Progenitor cell of endocrine pancreas (in vitro differentiated cells): ENCODE measurements around the gene SEC22C. TPM values are rescaled to one million over a fixed set of nuclear protein-coding genes. Genes with fewer than 3 reads are reported as not detected.

Source experiments
- DNase-seq: peaks from one replicate; pipeline ENCODE4 v3.0.0; 2021; ENCODE audit warnings: low spot score; ENCODE audit not compliant: unreplicated experiment
- H3K27ac Mint-ChIP-seq: 2 replicates; pipeline ENCODE4 v1.8.0; 2021; ENCODE audit warnings: mild to moderate bottlenecking, moderate library complexity, mixed read lengths
- H3K27me3 Mint-ChIP-seq: 2 replicates; pipeline ENCODE4 v1.8.0; 2021; ENCODE audit warnings: mixed read lengths
- H3K36me3 Mint-ChIP-seq: 2 replicates; pipeline ENCODE4 v1.8.0; 2022; ENCODE audit warnings: mixed read lengths; ENCODE audit not compliant: insufficient read depth
- H3K4me1 Mint-ChIP-seq: 2 replicates; pipeline ENCODE4 v1.8.0; 2021; ENCODE audit warnings: low read depth, mixed read lengths
- H3K4me3 Mint-ChIP-seq: 2 replicates; pipeline ENCODE4 v1.8.0; 2021; ENCODE audit warnings: low read depth, mild to moderate bottlenecking, moderate library complexity, mixed read lengths
- H3K9me3 Mint-ChIP-seq: 2 replicates; pipeline ENCODE4 v1.8.0; 2021; ENCODE audit warnings: low read depth, mixed read lengths
- CTCF ChIP-seq: fragments of 200-600 bp; sonication (generic); IDR thresholded peaks from one replicate; pipeline ENCODE4 v1.5.0; 2021; ENCODE audit warnings: antibody characterized with exemption, mild to moderate bottlenecking; ENCODE audit not compliant: unreplicated experiment
- total RNA-seq: library from RNA; stranded (reverse); gene quantifications from 2 replicates; pipeline ENCODE4 v1.2.1, GENCODE V29; 2021

Gene SEC22C
- total RNA-seq, 1 donor from 2014 or later: 40.2 TPM

GRCh38 chr3:42532229-42532628 lies 49.5 kb downstream of the SEC22C start:
- H3K4me1 Mint-ChIP-seq: no peaks in the 10 kb centered on the region

GRCh38 chr3:42531470-42531869 lies 50.3 kb downstream of the SEC22C start:
- Mint-ChIP-seq H3K27me3 (no peaks in the 10 kb centered on the region), H3K9me3 (no peaks in the 10 kb centered on the region), H3K4me3 (no peak overlapping the region), H3K27ac (no peak overlapping the region), H3K36me3 (no peaks in the 10 kb centered on the region), H3K4me1 (no peaks in the 10 kb centered on the region)
- no peak for TF ChIP-seq CTCF
- DNase-seq: no peak

More at GRCh38 chr3:42532229-42532628, 49.5 kb downstream of the SEC22C start:
- H3K9me3 Mint-ChIP-seq: no peaks in the 10 kb centered on the region
- no peak for TF ChIP-seq CTCF
- no peak overlapping the region for H3K27ac Mint-ChIP-seq
- DNase-seq: no peak
- no peaks in the 10 kb centered on the region for H3K36me3 Mint-ChIP-seq
- no peaks in the 10 kb centered on the region for H3K27me3 Mint-ChIP-seq
- H3K4me3 Mint-ChIP-seq: no peak overlapping the region

GRCh38 chr3:42530073-42530472 lies 51.7 kb downstream of the SEC22C start:
- no peak overlapping the region for H3K27ac Mint-ChIP-seq

GRCh38 chr3:42529468-42529867 lies 52.3 kb downstream of the SEC22C start:
- Mint-ChIP-seq H3K27ac (no peak overlapping the region), H3K4me1 (no peaks in the 10 kb centered on the region), H3K27me3 (no peaks in the 10 kb centered on the region), H3K4me3 (no peak overlapping the region), H3K9me3 (no peaks in the 10 kb centered on the region), H3K36me3 (no peaks in the 10 kb centered on the region)
- no peak for DNase-seq
- no peak for TF ChIP-seq CTCF

More at GRCh38 chr3:42530073-42530472, 51.7 kb downstream of the SEC22C start:
- DNase-seq: no peak
- Mint-ChIP-seq H3K4me1 (no peaks in the 10 kb centered on the region), H3K4me3 (no peak overlapping the region), H3K36me3 (no peaks in the 10 kb centered on the region), H3K27me3 (no peaks in the 10 kb centered on the region), H3K9me3 (no peaks in the 10 kb centered on the region)
- TF ChIP-seq CTCF: no peak

GRCh38 chr3:42527368-42527917 lies 54.3 kb downstream of the SEC22C start:
- no peaks in the 10 kb centered on the region for H3K36me3 Mint-ChIP-seq
- no peak for TF ChIP-seq CTCF
- no peak overlapping the region for H3K4me3 Mint-ChIP-seq
- no peaks in the 10 kb centered on the region for H3K9me3 Mint-ChIP-seq
- H3K4me1 Mint-ChIP-seq: no peaks in the 10 kb centered on the region
- no peaks in the 10 kb centered on the region for H3K27me3 Mint-ChIP-seq
- H3K27ac Mint-ChIP-seq: no peak overlapping the region
- DNase-seq: no peak
